Astrocyte (in vitro differentiated cells and primary cell): ENCODE results near the gene NMU. TPM values are rescaled to one million over a fixed set of nuclear protein-coding genes. Genes with fewer than 3 reads are reported as not detected.

Experiments used
- DNase-seq: peaks from one replicate; pipeline ENCODE4 v3.0.0-alpha.2; 2010; ENCODE audit warnings: low read depth
- FAIRE-seq: peaks from 2 replicates; lab custom pipeline; 2011; peaks lifted over from hg19 to GRCh38; lab: Jason Lieb, UNC
- H2AFZ ChIP-seq: 2 replicates; pipeline ENCODE4 v1.6.0; 2012; ENCODE audit warnings: low read depth, low read length, inconsistent platforms
- H3K27ac ChIP-seq: 2 replicates; pipeline ENCODE4 v1.5.1; 2011; ENCODE audit warnings: low read depth, low read length, inconsistent platforms
- H3K27me3 ChIP-seq: 2 replicates; pipeline ENCODE4 v1.6.0; 2011; ENCODE audit warnings: low read length, inconsistent platforms; ENCODE audit not compliant: insufficient read depth
- H3K36me3 ChIP-seq: 2 replicates; pipeline ENCODE4 v1.5.1; 2011; ENCODE audit warnings: low read length, inconsistent platforms; ENCODE audit not compliant: insufficient read depth
- H3K4me1 ChIP-seq: 2 replicates; pipeline ENCODE4 v1.5.1; 2011; ENCODE audit warnings: low read length, inconsistent platforms; ENCODE audit not compliant: insufficient read depth
- H3K4me2 ChIP-seq: 2 replicates; pipeline ENCODE4 v1.6.0; 2012; ENCODE audit warnings: low read length, inconsistent platforms
- H3K4me3 ChIP-seq: 2 replicates; pipeline ENCODE4 v1.5.1; 2011; ENCODE audit warnings: low read depth, mild to moderate bottlenecking, low read length, inconsistent platforms; ENCODE audit not compliant: insufficient read depth
- H3K79me2 ChIP-seq: 2 replicates; pipeline ENCODE4 v1.6.0; 2012; ENCODE audit warnings: mild to moderate bottlenecking, low read length, inconsistent platforms; ENCODE audit not compliant: insufficient read depth
- H3K9ac ChIP-seq: 2 replicates; pipeline ENCODE4 v1.6.0; 2012; ENCODE audit warnings: mild to moderate bottlenecking, low read length, inconsistent platforms
- H3K9me3 ChIP-seq: 2 replicates; pipeline ENCODE4 v1.5.1; 2012; ENCODE audit warnings: low read depth, mild to moderate bottlenecking, low read length, inconsistent platforms; ENCODE audit not compliant: insufficient read depth
- H4K20me1 ChIP-seq: 2 replicates; pipeline ENCODE4 v1.6.0; 2012; ENCODE audit warnings: low read length, inconsistent platforms; ENCODE audit not compliant: insufficient read depth
- H3K27ac Mint-ChIP-seq: one replicate; pipeline ENCODE4 v1.8.0; 2021; ENCODE audit warnings: mild to moderate bottlenecking, mixed read lengths; ENCODE audit not compliant: unreplicated experiment
- H3K27me3 Mint-ChIP-seq: one replicate; pipeline ENCODE4 v1.8.0; 2021; ENCODE audit warnings: low read depth, mixed read lengths; ENCODE audit not compliant: unreplicated experiment
- H3K36me3 Mint-ChIP-seq: one replicate; pipeline ENCODE4 v1.8.0; 2021; ENCODE audit warnings: low read depth, mixed read lengths; ENCODE audit not compliant: unreplicated experiment
- H3K4me1 Mint-ChIP-seq: one replicate; pipeline ENCODE4 v1.8.0; 2021; ENCODE audit warnings: low read depth, mixed read lengths; ENCODE audit not compliant: unreplicated experiment
- H3K4me3 Mint-ChIP-seq: one replicate; pipeline ENCODE4 v1.8.0; 2021; ENCODE audit warnings: mild to moderate bottlenecking, moderate library complexity, mixed read lengths; ENCODE audit not compliant: unreplicated experiment
- H3K9me3 Mint-ChIP-seq: one replicate; pipeline ENCODE4 v1.8.0; 2021; ENCODE audit warnings: mild to moderate bottlenecking, mixed read lengths; ENCODE audit not compliant: unreplicated experiment
- CTCF ChIP-seq: IDR thresholded peaks from 2 replicates; pipeline ENCODE4 v1.5.1; 2011; ENCODE audit warnings: low read depth, mild to moderate bottlenecking, inconsistent platforms, low read length, moderate library complexity; ENCODE audit not compliant: insufficient read depth
- EZH2 ChIP-seq: IDR thresholded peaks from 2 replicates; pipeline ENCODE4 v1.6.1; 2012; ENCODE audit warnings: mild to moderate bottlenecking, low read length, inconsistent platforms; ENCODE audit not compliant: insufficient read depth
- total RNA-seq: library from RNA; stranded (reverse); gene quantifications from 2 replicates; pipeline ENCODE4 v1.2.1, GENCODE V29; 2021

NMU gene
- total RNA-seq, 1 donor from 2014 or later = 0.61 TPM

DNA sequence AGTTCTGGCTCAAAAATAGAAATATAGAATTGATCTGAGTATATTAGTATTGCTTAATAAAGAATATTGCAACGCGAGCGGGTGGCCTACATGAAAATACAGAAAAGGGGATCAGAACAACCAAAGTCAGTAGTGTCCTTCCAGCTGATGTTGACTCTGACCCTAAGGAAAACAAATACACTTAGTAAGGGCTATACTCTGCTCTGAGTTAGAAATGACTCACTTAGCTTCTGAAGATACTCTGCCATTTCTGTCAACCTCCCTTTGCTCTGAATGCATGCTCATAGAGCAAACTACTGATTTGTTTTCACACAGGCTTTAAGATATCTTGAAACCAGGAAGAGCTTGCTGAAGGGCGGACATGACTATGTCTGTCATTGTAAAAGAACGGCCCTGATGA, 22.6 kb upstream of the NMU start:
- no peaks in the 10 kb centered on the region for H3K36me3 Mint-ChIP-seq
- Histone ChIP-seq H3K79me2 (no peaks in the 10 kb centered on the region), H4K20me1 (no peaks in the 10 kb centered on the region), H3K4me3 (no peak overlapping the region), H3K36me3 (no peaks in the 10 kb centered on the region), H3K27ac (no peak overlapping the region), H3K4me1 (no peaks in the 10 kb centered on the region), H3K4me2 (no peak overlapping the region), H3K9ac (no peak overlapping the region), H3K27me3 (no peaks in the 10 kb centered on the region), H2AFZ (no peak overlapping the region), H3K9me3 (no peaks in the 10 kb centered on the region)
- no peaks in the 10 kb centered on the region for H3K4me1 Mint-ChIP-seq
- no peak overlapping the region for H3K27ac Mint-ChIP-seq
- H3K9me3 Mint-ChIP-seq = peaks cover 4% of the 10 kb centered on the region
- no peak for TF ChIP-seq CTCF
- TF ChIP-seq EZH2 = no peak
- DNase-seq (no peak), FAIRE-seq (no peak)
- H3K27me3 Mint-ChIP-seq = no peaks in the 10 kb centered on the region
- H3K4me3 Mint-ChIP-seq = no peak overlapping the region

DNA sequence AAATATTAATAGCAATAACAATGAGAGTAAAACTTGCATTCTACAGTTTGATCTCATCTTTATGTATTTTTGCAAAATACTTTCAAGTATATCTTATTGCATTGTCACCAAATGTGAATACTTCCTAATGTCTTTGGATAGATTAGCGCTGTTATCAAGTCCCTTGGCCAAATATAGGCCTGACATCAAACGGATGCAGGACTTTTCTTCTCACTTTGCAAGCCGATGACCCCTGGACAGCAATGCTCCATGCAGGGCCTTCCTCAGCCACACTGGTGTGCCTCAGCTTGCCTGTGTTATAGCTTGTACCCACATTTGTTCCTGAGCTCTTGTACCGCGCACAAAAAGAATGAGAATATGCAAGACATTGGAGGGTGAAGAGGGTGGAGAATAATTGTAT, 18.0 kb upstream of the NMU start:
- H3K4me3 ChIP-seq = no peak overlapping the region
- no peaks in the 10 kb centered on the region for H3K4me1 ChIP-seq
- H3K79me2 ChIP-seq = no peaks in the 10 kb centered on the region
- no peaks in the 10 kb centered on the region for H3K9me3 Mint-ChIP-seq
- no peaks in the 10 kb centered on the region for H3K4me1 Mint-ChIP-seq
- no peak overlapping the region for H3K4me3 Mint-ChIP-seq
- no peak overlapping the region for H3K27ac ChIP-seq
- TF ChIP-seq CTCF (no peak), EZH2 (no peak)
- no peak overlapping the region for H3K4me2 ChIP-seq
- no peaks in the 10 kb centered on the region for H4K20me1 ChIP-seq
- H3K27me3 ChIP-seq = no peaks in the 10 kb centered on the region
- no peak overlapping the region for H3K27ac Mint-ChIP-seq
- DNase-seq = no peak
- no peaks in the 10 kb centered on the region for H3K27me3 Mint-ChIP-seq
- H3K36me3 Mint-ChIP-seq = no peaks in the 10 kb centered on the region
- H3K36me3 ChIP-seq = no peaks in the 10 kb centered on the region
- FAIRE-seq = no peak
- no peaks in the 10 kb centered on the region for H3K9me3 ChIP-seq
- no peak overlapping the region for H2AFZ ChIP-seq
- no peak overlapping the region for H3K9ac ChIP-seq

- Histone ChIP-seq H3K27me3 (no peaks in the 10 kb centered on the region), H3K4me3 (no peak overlapping the region), H3K9me3 (no peaks in the 10 kb centered on the region), H3K27ac (no peak overlapping the region), H3K4me1 (no peaks in the 10 kb centered on the region), H3K36me3 (no peaks in the 10 kb centered on the region), H2AFZ (no peak overlapping the region), H3K79me2 (no peaks in the 10 kb centered on the region), H3K9ac (no peak overlapping the region), H3K4me2 (no peak overlapping the region), H4K20me1 (no peaks in the 10 kb centered on the region)
- Mint-ChIP-seq H3K27ac (no peak overlapping the region), H3K4me3 (no peak overlapping the region), H3K27me3 (no peaks in the 10 kb centered on the region), H3K9me3 (no peaks in the 10 kb centered on the region), H3K36me3 (no peaks in the 10 kb centered on the region), H3K4me1 (no peaks in the 10 kb centered on the region)
- TF ChIP-seq EZH2 = no peak
- no peak for TF ChIP-seq CTCF
- FAIRE-seq (no peak), DNase-seq (no peak)
Measured at GRCh38 chr4:55650483-55650882, 14.4 kb upstream of the NMU start.
